BJ (cell line): Measurements from ENCODE around the gene TMEM42. TPM values are rescaled to one million over a fixed set of nuclear protein-coding genes. Genes with fewer than 3 reads are reported as not detected.
"Not testable (repeated sequence)": the region's sequence is repeated elsewhere in the genome, so short reads cannot be mapped to it uniquely, and the experiment has no call there.

ENCODE experiments used
- CTCF ChIA-PET: fragments of 350-600 bp; formaldehyde crosslinking; extraction: SDS; loops from one replicate; lab custom pipeline; 2021; ENCODE audit warnings: antibody characterized with exemption, inconsistent platforms; lab: Yijun Ruan, JAX
- POLR2A ChIA-PET: fragments of 300-600 bp; sonication (Branson Sonifier 250); formaldehyde crosslinking; extraction: SDS; loops from one replicate; lab custom pipeline; 2021; ENCODE audit warnings: antibody characterized with exemption; lab: Charles Lee
- DNase-seq: peaks from one replicate; pipeline ENCODE4 v3.0.0-alpha.2; 2011; ENCODE audit warnings: low read depth
- H3K27me3 ChIP-seq: 2 replicates; pipeline ENCODE4 v1.6.0; 2011; ENCODE audit warnings: low read length; ENCODE audit not compliant: control insufficient read depth, insufficient read depth
- H3K36me3 ChIP-seq: 2 replicates; pipeline ENCODE4 v1.5.1; 2011; ENCODE audit warnings: low read length; ENCODE audit not compliant: control insufficient read depth, insufficient read depth
- H3K4me3 ChIP-seq: 2 replicates; pipeline ENCODE4 v1.5.1; 2011; ENCODE audit warnings: low read depth, mild to moderate bottlenecking, control low read depth, low read length
- CTCF ChIP-seq: IDR thresholded peaks from 2 replicates; pipeline ENCODE4 v1.5.1; 2011; ENCODE audit warnings: low read depth, mild to moderate bottlenecking, control low read depth, inconsistent platforms, low read length, moderate library complexity; ENCODE audit not compliant: insufficient read depth
- polyA minus RNA-seq: library from RNA; depleted of rRNA, polyadenylated mRNA; stranded (reverse); fragments of >200 nt; gene quantifications from 2 replicates; pipeline ENCODE4 v1.2.3, GENCODE V29; 2011; rRNA and poly(A)+ RNA removed
- polyA plus RNA-seq: library from polyadenylated mRNA; depleted of rRNA; stranded (reverse); fragments of >200 nt; gene quantifications from 2 replicates; pipeline ENCODE4 v1.2.3, GENCODE V29; 2011; rRNA removed

The TMEM42 gene
- polyA plus RNA-seq = 32.7 and 38.0 TPM in 2 replicates
- polyA minus RNA-seq = 7.2 and 17.2 TPM in 2 replicates

- CTCF ChIA-PET = interaction anchor here (2.8 kb wide), 1 partner anchor 53 kb away, joined by 10 read pairs; no protein-coding TSS in a partner anchor
- peaks cover 3% of the 10 kb centered on the region for H3K36me3 ChIP-seq
- peak; percentile 51 for TF ChIP-seq CTCF
Observed at GRCh38 chr3:44861412-44862225, at the start of gene TMEM42. Gene TMEM42 (plus strand): TSS chr3:44861912. CDS start chr3:44861925, 13 bp downstream.

GRCh38 chr3:44814751-44815150, 47.0 kb upstream of the TMEM42 start:
- Histone ChIP-seq H3K27me3 (no peaks in the 10 kb centered on the region), H3K4me3 (no peak overlapping the region), H3K36me3 (no peaks in the 10 kb centered on the region)
- ChIA-PET POLR2A (no interaction called here), CTCF (no interaction called here)
- DNase-seq = no peak
- TF ChIP-seq CTCF = no peak

More at GRCh38 chr3:44861412-44862225, at the start of gene TMEM42:
- Histone ChIP-seq H3K27me3 (no peaks in the 10 kb centered on the region), H3K4me3 (peak within 1 kb of the TSS; percentile 71)
- POLR2A ChIA-PET = no interaction called here
- peak; percentile 44 for DNase-seq

- DNase-seq, H3K36me3 ChIP-seq, CTCF ChIA-PET: not testable (repeated sequence)
Observed at GRCh38 chr3:44816334-44816733, 45.4 kb upstream of the TMEM42 start.

GRCh38 chr3:44821206-44821605, 40.5 kb upstream of the TMEM42 start:
- POLR2A ChIA-PET, DNase-seq, H3K27me3 ChIP-seq, H3K4me3 ChIP-seq, H3K36me3 ChIP-seq, CTCF ChIA-PET: not testable (repeated sequence)

More at GRCh38 chr3:44816334-44816733, 45.4 kb upstream of the TMEM42 start:
- H3K4me3 ChIP-seq, POLR2A ChIA-PET, H3K27me3 ChIP-seq: not testable (repeated sequence)

DNA sequence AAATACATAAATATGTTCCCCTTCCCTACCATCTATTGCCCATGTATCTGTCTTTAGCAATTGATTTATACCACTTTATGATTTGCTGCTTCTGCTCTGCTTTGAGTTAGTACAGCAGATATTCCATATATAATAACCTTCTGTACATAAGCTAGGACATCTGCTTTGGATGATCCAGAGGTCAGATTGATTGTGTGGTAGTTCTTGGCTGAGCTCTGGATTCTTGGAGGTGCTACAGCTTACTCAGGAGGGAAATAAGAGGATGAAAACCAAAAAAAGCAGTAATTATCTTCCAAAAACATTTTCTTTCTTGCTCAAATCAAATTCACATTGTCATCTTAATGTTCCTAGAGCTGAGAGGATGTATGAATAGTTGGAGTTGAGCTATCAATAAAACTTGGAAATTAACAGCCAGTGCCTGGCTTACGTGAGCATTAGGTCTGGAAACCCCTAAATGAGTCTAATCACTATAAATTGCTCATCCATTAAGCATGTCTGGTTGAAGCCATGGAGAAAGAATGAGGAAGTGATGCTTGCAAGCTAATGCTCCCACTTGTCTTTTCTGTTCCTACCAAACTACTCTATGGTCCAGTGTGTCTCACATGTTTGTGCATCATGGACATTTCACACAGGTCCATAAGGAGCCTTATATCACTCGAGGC, 36.3 kb upstream of the TMEM42 start:
- H3K27me3 ChIP-seq = no peaks in the 10 kb centered on the region
- DNase-seq = peak; percentile 68
- ChIA-PET CTCF (interaction anchor here (0.6 to 1.3 kb wide), 2 partner anchors 19 to 60 kb away, joined by 3 to 4 read pairs; no protein-coding TSS in a partner anchor), POLR2A (interaction anchor here (0.6 to 0.7 kb wide), 2 partner anchors 24 to 487 kb away, joined by 3 to 6 read pairs; no protein-coding TSS in a partner anchor)
- H3K4me3 ChIP-seq = no peak overlapping the region
- no peak for TF ChIP-seq CTCF
- H3K36me3 ChIP-seq = no peaks in the 10 kb centered on the region

DNA sequence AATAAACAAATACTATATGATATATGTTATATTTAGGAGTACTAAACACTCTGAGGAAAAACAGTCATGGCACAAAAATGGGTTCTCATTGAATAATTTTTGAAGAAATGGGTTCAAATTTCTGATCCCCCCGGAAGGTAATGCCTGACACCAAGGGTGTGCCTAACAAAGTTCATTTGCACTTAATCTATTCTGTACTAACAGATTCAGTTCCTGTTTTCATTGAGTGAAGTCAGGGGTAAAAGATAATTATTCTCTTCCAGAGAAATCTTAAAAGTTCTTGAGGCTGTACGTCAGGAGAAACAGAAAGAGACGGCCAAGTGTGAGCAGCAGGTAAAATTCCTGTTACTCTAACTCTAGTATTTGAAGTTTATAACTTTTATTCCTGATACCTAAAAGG, 34.5 kb upstream of the TMEM42 start:
- H3K4me3 ChIP-seq = no peak overlapping the region
- no peaks in the 10 kb centered on the region; the same call in 1 of the 2 replicates for H3K36me3 ChIP-seq
- H3K27me3 ChIP-seq = no peaks in the 10 kb centered on the region
- no peak for DNase-seq
- ChIA-PET CTCF (interaction anchor here (0.6 kb wide), 2 partner anchors 114 to 636 kb away, joined by 3 read pairs; no protein-coding TSS in a partner anchor), POLR2A (no interaction called here)
- no peak for TF ChIP-seq CTCF
